H9 (cell line): ENCODE data around the gene SPATA20. TPM values are rescaled to one million over a fixed set of nuclear protein-coding genes. Genes with fewer than 3 reads are reported as not detected.

ENCODE experiments used
- DNase-seq: peaks from one replicate; pipeline ENCODE4 v3.0.0-alpha.2; 2017
- H2AFZ ChIP-seq: one replicate; pipeline ENCODE4 v1.6.1; 2013; ENCODE audit warnings: mild to moderate bottlenecking, low read length, control low read depth, moderate library complexity
- H2AK5ac ChIP-seq: 2 replicates; pipeline ENCODE4 v1.6.1; 2013; ENCODE audit warnings: low read length, control low read depth, mixed read lengths; ENCODE audit not compliant: insufficient read length
- H2BK120ac ChIP-seq: one replicate; pipeline ENCODE4 v1.6.1; 2013; ENCODE audit warnings: low read depth, mild to moderate bottlenecking, low read length, control low read depth, inconsistent platforms; ENCODE audit not compliant: poor library complexity, severe bottlenecking
- H2BK12ac ChIP-seq: 2 replicates; pipeline ENCODE4 v1.6.1; 2013; ENCODE audit warnings: low read length, control low read depth, mixed read lengths, low read depth; ENCODE audit not compliant: insufficient read length
- H2BK15ac ChIP-seq: 2 replicates; pipeline ENCODE4 v1.6.1; 2013; ENCODE audit warnings: low read depth, low read length, control low read depth
- H2BK20ac ChIP-seq: one replicate; pipeline ENCODE4 v1.6.1; 2013; ENCODE audit warnings: low read depth, mild to moderate bottlenecking, low read length, control low read depth, inconsistent platforms; ENCODE audit not compliant: poor library complexity, severe bottlenecking
- H2BK5ac ChIP-seq: 2 replicates; pipeline ENCODE4 v1.6.1; 2013; ENCODE audit warnings: low read length, control low read depth, mixed read lengths; ENCODE audit not compliant: insufficient read length
- H3K14ac ChIP-seq: 2 replicates; pipeline ENCODE4 v1.6.1; 2013; ENCODE audit warnings: low read length, control low read depth; ENCODE audit not compliant: insufficient read depth
- H3K18ac ChIP-seq: 2 replicates; pipeline ENCODE4 v1.6.1; 2013; ENCODE audit warnings: low read depth, mild to moderate bottlenecking, mixed read lengths, low read length, control low read depth; ENCODE audit not compliant: insufficient read length
- H3K23ac ChIP-seq: 2 replicates; pipeline ENCODE4 v1.6.1; 2013; ENCODE audit warnings: low read length, control low read depth, mixed read lengths, low read depth; ENCODE audit not compliant: insufficient read length
- H3K23me2 ChIP-seq: 2 replicates; pipeline ENCODE4 v1.6.1; 2013; ENCODE audit warnings: low read depth, mild to moderate bottlenecking, mixed read lengths, low read length, control low read depth; ENCODE audit not compliant: insufficient read length, poor library complexity, severe bottlenecking
- H3K27ac ChIP-seq: 2 replicates; pipeline ENCODE4 v1.5.1; 2013; ENCODE audit warnings: low read length, control low read depth, mixed read lengths, low read depth; ENCODE audit not compliant: insufficient read length
- H3K27me3 ChIP-seq: 2 replicates; pipeline ENCODE4 v1.6.1; 2013; ENCODE audit warnings: low read length, control low read depth, inconsistent platforms; ENCODE audit not compliant: insufficient read depth
- H3K4ac ChIP-seq: 2 replicates; pipeline ENCODE4 v1.6.1; 2013; ENCODE audit warnings: low read depth, mild to moderate bottlenecking, control low read depth, inconsistent platforms, low read length, moderate library complexity
- H3K4me1 ChIP-seq: 2 replicates; pipeline ENCODE4 v1.6.1; 2013; ENCODE audit warnings: low read length, control low read depth, inconsistent platforms; ENCODE audit not compliant: insufficient read depth
- H3K4me2 ChIP-seq: 2 replicates; pipeline ENCODE4 v1.6.1; 2013; ENCODE audit warnings: low read length, control low read depth, mixed read lengths; ENCODE audit not compliant: insufficient read length, insufficient read depth
- H3K56ac ChIP-seq: 2 replicates; pipeline ENCODE4 v1.6.1; 2013; ENCODE audit warnings: low read depth, mild to moderate bottlenecking, mixed read lengths, low read length, control low read depth; ENCODE audit not compliant: insufficient read length
- H3K79me1 ChIP-seq: 2 replicates; pipeline ENCODE4 v1.6.1; 2013; ENCODE audit warnings: low read depth, mild to moderate bottlenecking, moderate library complexity, low read length, control low read depth, inconsistent platforms; ENCODE audit not compliant: insufficient read depth, poor library complexity, severe bottlenecking
- H3K79me2 ChIP-seq: 2 replicates; pipeline ENCODE4 v1.6.1; 2013; ENCODE audit warnings: low read length, control low read depth, inconsistent platforms; ENCODE audit not compliant: insufficient read depth
- H3K9ac ChIP-seq: 2 replicates; pipeline ENCODE4 v1.6.1; 2013; ENCODE audit warnings: low read length, control low read depth, mixed read lengths; ENCODE audit not compliant: insufficient read length; ENCODE audit errors: extremely low read depth
- H3K9me3 ChIP-seq: one replicate; pipeline ENCODE4 v1.6.1; 2013; ENCODE audit warnings: low read depth, low read length, inconsistent platforms; ENCODE audit not compliant: control insufficient read depth
- H3T11ph ChIP-seq: one replicate; pipeline ENCODE4 v1.6.1; 2013; ENCODE audit warnings: mild to moderate bottlenecking, low read length, control low read depth, inconsistent platforms
- H4K20me1 ChIP-seq: one replicate; pipeline ENCODE4 v1.6.1; 2013; ENCODE audit not compliant: control insufficient read depth, insufficient read length, insufficient read depth
- H4K5ac ChIP-seq: 2 replicates; pipeline ENCODE4 v1.6.1; 2013; ENCODE audit warnings: low read depth, mild to moderate bottlenecking, mixed read lengths, low read length, control low read depth; ENCODE audit not compliant: insufficient read length
- H4K8ac ChIP-seq: replicated peaks from 2 replicates; pipeline ENCODE4 v1.6.1; 2013; ENCODE audit warnings: low read length, control low read depth, mixed read lengths, low read depth; ENCODE audit not compliant: insufficient read length
- H4K91ac ChIP-seq: 2 replicates; pipeline ENCODE4 v1.6.1; 2013; ENCODE audit warnings: low read depth, mild to moderate bottlenecking, moderate library complexity, mixed read lengths, low read length, control low read depth; ENCODE audit not compliant: insufficient read length
- H3K27ac Mint-ChIP-seq, 3 experiments: 2 replicates in 2 of 3; 3 replicates in 1 of 3; pipeline ENCODE4 v1.8.0; 2020 to 2021; ENCODE audit warnings: mixed read lengths in 3 of 3, mild to moderate bottlenecking in 1 of 3, moderate library complexity in 1 of 3
- H3K27me3 Mint-ChIP-seq: 2 replicates; pipeline ENCODE4 v1.8.0; 2021; ENCODE audit warnings: low read depth, mild to moderate bottlenecking, moderate library complexity, mixed read lengths
- H3K36me3 Mint-ChIP-seq, 3 experiments: 2 replicates in 2 of 3; 3 replicates in 1 of 3; pipeline ENCODE4 v1.8.0; 2020 to 2021; ENCODE audit warnings: low read depth in 3 of 3, mixed read lengths in 3 of 3; ENCODE audit not compliant: insufficient read depth in 1 of 3
- H3K4me1 Mint-ChIP-seq, 2 experiments: 2 replicates each; pipeline ENCODE4 v1.8.0; 2020; ENCODE audit warnings: mixed read lengths in 2 of 2
- H3K4me3 Mint-ChIP-seq, 2 experiments: 2 replicates in 1 of 2; 3 replicates in 1 of 2; pipeline ENCODE4 v1.8.0; 2020 to 2021; ENCODE audit warnings: mild to moderate bottlenecking in 2 of 2, mixed read lengths in 2 of 2, moderate library complexity in 1 of 2
- H3K9me3 Mint-ChIP-seq, 2 experiments: 2 replicates in 1 of 2; 3 replicates in 1 of 2; pipeline ENCODE4 v1.8.0; 2020; ENCODE audit warnings: mild to moderate bottlenecking in 2 of 2, mixed read lengths in 2 of 2, moderate library complexity in 1 of 2
- CTCF ChIP-seq: fragments of 200-600 bp; sonication (generic); conservative IDR thresholded peaks from 3 replicates; pipeline ENCODE4 v1.8.0; 2021; ENCODE audit warnings: antibody characterized with exemption, mild to moderate bottlenecking
- WGBS: extraction: QIAGEN DNeasy Blood & Tissue Kit; methylation state at CpG from one replicate; pipeline ENCODE4 v1.1.7; 2013; ENCODE audit warnings: missing lambda C conversion rate, low lambda C conversion rate, mixed read lengths; ENCODE audit not compliant: insufficient read length; ENCODE audit errors: extremely low coverage; 5-methylcytosine and 5-hydroxymethylcytosine counted together
- total RNA-seq: library from RNA; stranded (reverse); gene quantifications from 2 replicates; pipeline ENCODE4 v1.2.1, GENCODE V29; 2021

SPATA20 gene
- total RNA-seq, 1 experiment from 2014 or later = 23.9 TPM

GRCh38 chr17:50523208-50523607 is 23.8 kb upstream of the SPATA20 start:
- Histone ChIP-seq H2BK20ac (no peak overlapping the region), H3K9ac (no peak overlapping the region), H4K5ac (no peak overlapping the region), H3K18ac (no peak overlapping the region), H4K91ac (no peak overlapping the region), H2BK5ac (no peak overlapping the region), H3K79me2 (no peaks in the 10 kb centered on the region), H3K79me1 (no peaks in the 10 kb centered on the region), H3K23me2 (no peaks in the 10 kb centered on the region), H2BK12ac (no peak overlapping the region), H3K27ac (no peak overlapping the region), H4K8ac (no peak overlapping the region), H2AK5ac (no peak overlapping the region), H3K4me1 (no peaks in the 10 kb centered on the region), H3K4me2 (no peak overlapping the region), H2AFZ (no peak overlapping the region), H2BK15ac (no peak overlapping the region), H2BK120ac (no peak overlapping the region), H3K27me3 (no peaks in the 10 kb centered on the region), H3K9me3 (no peaks in the 10 kb centered on the region), H4K20me1 (no peaks in the 10 kb centered on the region), H3K4ac (no peak overlapping the region), H3K23ac (no peak overlapping the region), H3T11ph (no peak overlapping the region), H3K56ac (no peak overlapping the region), H3K14ac (no peak overlapping the region)
- no CpG with 5 or more reads among the region's 2 CpGs for WGBS
- no peak overlapping the region for H3K4me3 Mint-ChIP-seq
- no peaks in the 10 kb centered on the region for H3K36me3 Mint-ChIP-seq
- H3K4me1 Mint-ChIP-seq = peaks cover 8% of the 10 kb centered on the region in 2 experiments; a peak in 3 of 4 replicates
- no peak for DNase-seq
- H3K27ac Mint-ChIP-seq = no peak overlapping the region
- peaks cover 2% of the 10 kb centered on the region; the same call in 1 of the 2 replicates for H3K27me3 Mint-ChIP-seq
- no peaks in the 10 kb centered on the region for H3K9me3 Mint-ChIP-seq
- no peak for TF ChIP-seq CTCF
